ENCODE measurements around the gene ARSD.

GRCh38 chrX:2955281-2955680 is 26.1 kb upstream of the ARSD start:
- TF ChIP-seq ZFX (IDR thresholded peaks at IDR 0.05; ENCODE audit: borderline replicate concordance), result no peak
- no peak for TF ChIP-seq CTCF (IDR thresholded peaks at IDR 0.05)

All from 22Rv1 (cell line).